Rectal smooth muscle tissue (tissue), 1 donor: ENCODE data around the gene CACNA1B.

Experiments used
- H3K27ac ChIP-seq: one replicate; pipeline ENCODE4 v1.7.0; 2013; ENCODE audit warnings: low read depth, low read length, inconsistent platforms
- H3K27me3 ChIP-seq: one replicate; pipeline ENCODE4 v1.7.0; 2013; ENCODE audit warnings: low read length; ENCODE audit not compliant: control insufficient read depth, insufficient read depth
- H3K36me3 ChIP-seq: one replicate; pipeline ENCODE4 v1.7.0; 2013; ENCODE audit warnings: low read length; ENCODE audit not compliant: control insufficient read depth, insufficient read depth
- H3K4me1 ChIP-seq: one replicate; pipeline ENCODE4 v1.7.0; 2013; ENCODE audit warnings: low read length; ENCODE audit not compliant: control insufficient read depth, insufficient read depth
- H3K4me3 ChIP-seq: one replicate; pipeline ENCODE4 v1.7.0; 2013; ENCODE audit warnings: low read length
- H3K9ac ChIP-seq: one replicate; pipeline ENCODE4 v1.7.0; 2013; ENCODE audit warnings: low read length

Gene CACNA1B

GRCh38 chr9:137919649-137920141 is 42.1 kb downstream of the CACNA1B start:
- no peaks in the 10 kb centered on the region for H3K4me1 ChIP-seq
- no peak overlapping the region for H3K4me3 ChIP-seq
- no peaks in the 10 kb centered on the region for H3K27me3 ChIP-seq
- no peak overlapping the region for H3K27ac ChIP-seq
- H3K9ac ChIP-seq: no peak overlapping the region
- no peaks in the 10 kb centered on the region for H3K36me3 ChIP-seq

- H3K9ac ChIP-seq: no peak overlapping the region
- H3K36me3 ChIP-seq: no peaks in the 10 kb centered on the region
- no peaks in the 10 kb centered on the region for H3K4me1 ChIP-seq
- H3K27ac ChIP-seq: no peak overlapping the region
- H3K27me3 ChIP-seq: no peaks in the 10 kb centered on the region
- no peak overlapping the region for H3K4me3 ChIP-seq
Observed at GRCh38 chr9:137920753-137921152, 43.2 kb downstream of the CACNA1B start.

GRCh38 chr9:137924169-137924568 is 46.6 kb downstream of the CACNA1B start:
- no peak overlapping the region for H3K4me3 ChIP-seq
- no peak overlapping the region for H3K9ac ChIP-seq
- H3K27ac ChIP-seq: no peak overlapping the region
- H3K4me1 ChIP-seq: no peaks in the 10 kb centered on the region
- no peaks in the 10 kb centered on the region for H3K36me3 ChIP-seq
- no peaks in the 10 kb centered on the region for H3K27me3 ChIP-seq

DNA sequence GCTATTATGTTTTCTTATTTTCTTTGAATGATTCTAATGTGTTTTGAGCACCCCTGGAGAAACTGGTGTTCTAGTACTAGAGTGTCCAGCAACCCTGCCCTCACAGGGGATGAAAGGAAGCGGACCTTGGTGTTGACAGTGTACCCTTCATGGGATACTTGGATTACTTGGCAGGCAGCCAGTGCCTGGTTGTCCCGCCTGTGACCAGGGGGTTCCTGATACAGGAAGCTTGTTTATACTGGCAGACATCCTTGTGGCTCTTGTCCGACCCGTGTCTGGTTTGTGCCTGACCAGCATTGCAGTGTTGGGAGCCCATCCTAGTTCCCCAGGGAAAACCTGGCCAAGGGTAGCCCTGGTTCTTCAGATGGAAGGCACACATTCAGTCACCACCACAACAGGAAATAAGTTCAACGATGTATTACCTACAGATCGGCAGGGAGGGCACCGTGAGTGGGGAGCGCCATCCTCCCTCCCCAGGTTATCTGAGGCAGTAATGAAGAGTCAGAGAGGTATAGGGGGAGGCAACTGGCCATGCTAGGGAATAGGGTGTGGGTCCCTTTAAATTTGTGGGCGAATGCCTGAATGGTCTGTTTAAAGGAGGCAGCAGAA is 47.3 kb downstream of the CACNA1B start:
- Histone ChIP-seq H3K9ac (no peak overlapping the region), H3K27ac (no peak overlapping the region), H3K27me3 (no peaks in the 10 kb centered on the region), H3K4me1 (no peaks in the 10 kb centered on the region), H3K4me3 (no peak overlapping the region), H3K36me3 (no peaks in the 10 kb centered on the region)

- H3K27me3 ChIP-seq: no peaks in the 10 kb centered on the region
- H3K4me1 ChIP-seq: no peaks in the 10 kb centered on the region
- H3K4me3 ChIP-seq: no peak overlapping the region
- H3K27ac ChIP-seq: no peak overlapping the region
- H3K9ac ChIP-seq: no peak overlapping the region
- H3K36me3 ChIP-seq: no peaks in the 10 kb centered on the region
Observed at GRCh38 chr9:137943655-137944054, 66.1 kb downstream of the CACNA1B start.

- Histone ChIP-seq H3K9ac (no peak overlapping the region), H3K36me3 (no peaks in the 10 kb centered on the region), H3K4me1 (no peaks in the 10 kb centered on the region), H3K4me3 (no peak overlapping the region), H3K27me3 (no peaks in the 10 kb centered on the region), H3K27ac (no peak overlapping the region)
Observed at GRCh38 chr9:137945581-137945980, 68.0 kb downstream of the CACNA1B start.

- Histone ChIP-seq H3K4me3 (no peak overlapping the region), H3K27ac (no peak overlapping the region), H3K36me3 (no peaks in the 10 kb centered on the region), H3K27me3 (no peaks in the 10 kb centered on the region), H3K9ac (no peak overlapping the region), H3K4me1 (no peaks in the 10 kb centered on the region)
Observed at GRCh38 chr9:137946993-137947392, 69.4 kb downstream of the CACNA1B start.

- Histone ChIP-seq H3K9ac (no peak overlapping the region), H3K27me3 (no peaks in the 10 kb centered on the region), H3K27ac (no peak overlapping the region), H3K36me3 (no peaks in the 10 kb centered on the region), H3K4me3 (no peak overlapping the region), H3K4me1 (no peaks in the 10 kb centered on the region)
Observed at GRCh38 chr9:137948642-137949041, 71.1 kb downstream of the CACNA1B start.

DNA sequence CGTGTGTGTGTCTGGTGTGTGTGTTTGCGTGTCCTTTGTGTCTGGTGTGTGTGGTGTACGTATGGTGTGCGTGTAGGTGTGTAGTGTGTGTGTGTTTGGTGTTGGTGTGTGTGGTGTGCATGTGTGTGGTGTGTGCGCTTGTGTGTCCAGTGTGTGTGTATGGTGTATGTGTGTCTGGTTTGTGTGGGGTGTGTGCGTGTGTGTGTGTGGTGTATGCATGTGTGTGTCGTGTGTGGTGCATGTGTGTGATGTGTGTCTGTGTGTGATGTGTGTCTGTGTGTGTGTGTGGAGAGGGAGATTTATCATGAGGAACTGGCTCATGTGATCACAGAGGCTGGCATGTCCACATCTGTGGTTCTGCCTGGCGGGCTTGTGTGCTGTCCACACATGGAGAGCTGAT is 71.7 kb downstream of the CACNA1B start:
- no peak overlapping the region for H3K4me3 ChIP-seq
- H3K27me3 ChIP-seq: no peaks in the 10 kb centered on the region
- no peak overlapping the region for H3K27ac ChIP-seq
- no peak overlapping the region for H3K9ac ChIP-seq
- no peaks in the 10 kb centered on the region for H3K4me1 ChIP-seq
- no peaks in the 10 kb centered on the region for H3K36me3 ChIP-seq

GRCh38 chr9:137951107-137951506 is 73.5 kb downstream of the CACNA1B start:
- Histone ChIP-seq H3K27me3 (no peaks in the 10 kb centered on the region), H3K27ac (no peak overlapping the region), H3K4me1 (no peaks in the 10 kb centered on the region), H3K9ac (no peak overlapping the region), H3K36me3 (no peaks in the 10 kb centered on the region), H3K4me3 (no peak overlapping the region)

DNA sequence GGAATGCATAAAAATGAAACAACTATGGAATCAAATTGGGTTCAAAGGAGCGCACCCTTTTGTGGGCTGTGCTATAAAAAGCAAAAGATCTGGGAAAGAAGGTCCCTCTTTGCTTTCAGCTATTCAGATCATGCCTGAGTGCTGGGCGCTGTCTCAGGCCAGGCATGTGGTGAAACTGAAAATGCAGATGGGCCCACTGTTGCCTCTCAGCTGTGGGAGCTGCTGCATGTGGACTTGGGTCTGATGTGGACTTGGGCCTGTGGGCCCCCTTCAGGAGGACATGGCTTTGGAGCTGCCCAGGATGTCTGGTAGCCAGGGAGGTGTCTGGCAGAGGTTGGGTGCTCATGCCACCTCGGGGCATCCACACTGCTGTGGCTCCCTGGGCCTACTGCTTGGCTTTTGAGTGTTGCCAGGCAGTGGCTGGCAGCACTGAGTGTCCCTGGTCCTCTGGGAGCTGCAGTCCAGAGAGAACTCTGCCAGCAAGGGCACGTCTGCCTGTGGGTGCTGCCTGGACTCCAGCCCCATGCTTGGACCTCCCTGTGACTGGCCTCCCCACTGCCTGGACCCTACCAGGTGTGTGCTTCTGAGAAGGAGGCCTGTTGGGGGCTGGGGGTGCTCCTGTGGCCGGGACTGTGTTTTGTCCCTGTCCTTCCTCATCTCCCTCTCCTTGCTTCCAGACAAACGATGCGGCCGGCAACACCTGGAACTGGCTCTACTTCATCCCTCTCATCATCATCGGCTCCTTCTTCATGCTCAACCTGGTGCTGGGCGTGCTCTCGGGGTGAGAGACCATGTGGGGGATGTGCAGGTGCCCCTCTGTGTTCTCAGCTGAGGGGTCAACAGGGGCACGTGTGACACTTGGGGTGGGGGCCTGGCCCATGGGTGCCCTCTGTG is 74.3 kb downstream of the CACNA1B start:
- no peak overlapping the region for H3K4me3 ChIP-seq
- no peak overlapping the region for H3K27ac ChIP-seq
- no peak overlapping the region for H3K9ac ChIP-seq
- no peaks in the 10 kb centered on the region for H3K27me3 ChIP-seq
- H3K36me3 ChIP-seq: no peaks in the 10 kb centered on the region
- H3K4me1 ChIP-seq: no peaks in the 10 kb centered on the region

GRCh38 chr9:137952976-137953666 is 75.5 kb downstream of the CACNA1B start:
- H3K27me3 ChIP-seq: no peaks in the 10 kb centered on the region
- no peak overlapping the region for H3K4me3 ChIP-seq
- H3K36me3 ChIP-seq: no peaks in the 10 kb centered on the region
- no peak overlapping the region for H3K9ac ChIP-seq
- H3K4me1 ChIP-seq: no peaks in the 10 kb centered on the region
- H3K27ac ChIP-seq: no peak overlapping the region
